ENCODE measurements around the gene FHIT.

Gene FHIT

DNA sequence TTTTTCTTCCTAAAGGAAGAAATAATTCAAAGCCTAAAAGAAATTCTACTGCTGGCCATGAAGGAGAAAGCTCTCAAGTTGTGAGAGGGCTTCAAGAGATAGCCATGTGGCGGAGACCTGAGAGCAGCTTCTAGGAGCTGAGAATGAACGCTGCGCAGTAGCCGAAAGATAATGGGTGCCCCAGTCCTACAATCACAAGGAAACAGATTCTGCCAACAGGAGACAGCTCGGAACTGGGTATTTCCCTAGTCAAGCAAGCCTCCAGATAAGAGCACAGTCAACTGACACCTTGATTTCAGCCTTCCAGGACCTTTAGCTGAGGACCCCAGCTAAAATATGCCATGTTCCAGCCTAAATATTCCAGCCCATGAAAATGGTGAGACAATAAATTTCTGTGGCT lies 824.1 kb downstream of the FHIT start:
- DNase-seq: no peak

DNA sequence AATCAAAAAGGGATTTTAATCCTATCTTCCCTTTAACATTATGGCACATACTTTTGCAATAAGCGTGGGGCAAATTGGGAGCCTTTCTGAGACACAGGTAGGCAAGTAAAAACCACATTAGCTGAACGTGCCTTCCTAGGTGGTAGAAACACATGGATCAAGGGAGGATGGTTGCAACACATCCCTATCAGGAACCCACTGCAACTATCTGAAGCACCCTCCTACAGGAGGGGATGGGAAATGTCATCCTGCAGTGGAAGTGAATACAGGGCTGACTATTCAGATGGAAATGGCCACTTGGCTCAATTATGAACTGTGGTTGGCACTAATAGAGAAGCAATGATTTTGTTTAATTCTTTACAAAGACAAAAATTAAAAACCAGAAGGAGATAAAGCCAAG lies 826.3 kb downstream of the FHIT start:
- no peak for DNase-seq

DNA sequence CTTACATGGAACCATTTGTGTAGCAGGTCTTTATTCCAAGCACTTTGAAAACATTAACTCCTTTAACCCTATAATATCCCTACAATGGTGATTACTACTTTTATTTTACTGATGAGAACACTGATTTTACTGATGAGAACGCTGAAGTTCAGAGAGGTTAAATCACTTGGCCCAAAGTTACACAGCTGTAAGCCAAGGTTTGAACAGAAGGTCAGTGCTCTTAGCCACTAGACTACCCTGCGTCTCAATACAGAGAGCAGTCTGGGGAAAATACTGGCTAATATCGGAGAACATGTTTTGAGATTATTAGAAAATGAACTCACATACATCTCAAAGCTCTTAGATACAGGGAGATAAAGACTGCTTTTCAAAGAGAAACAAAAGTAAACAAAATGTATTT lies 827.2 kb downstream of the FHIT start:
- no peak for DNase-seq

DNA sequence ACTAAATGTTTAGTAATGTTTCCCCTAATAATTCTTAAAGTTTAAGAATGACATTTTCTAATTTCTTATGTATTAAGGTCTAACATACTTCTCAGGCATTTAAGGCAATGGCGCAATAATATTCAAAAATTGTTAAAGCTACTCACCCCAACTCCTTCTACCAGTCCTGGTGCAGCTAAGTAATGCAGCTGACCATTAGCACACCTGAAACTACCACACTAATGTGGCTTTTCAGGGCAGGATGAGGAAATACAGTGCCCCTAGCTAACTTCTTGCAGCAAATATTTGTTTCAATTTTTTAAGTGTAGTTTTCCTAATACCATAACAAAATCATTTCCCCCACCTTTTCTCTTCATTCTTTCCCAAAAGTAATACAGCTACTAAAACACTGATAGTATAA lies 827.7 kb downstream of the FHIT start:
- DNase-seq: no peak

DNA sequence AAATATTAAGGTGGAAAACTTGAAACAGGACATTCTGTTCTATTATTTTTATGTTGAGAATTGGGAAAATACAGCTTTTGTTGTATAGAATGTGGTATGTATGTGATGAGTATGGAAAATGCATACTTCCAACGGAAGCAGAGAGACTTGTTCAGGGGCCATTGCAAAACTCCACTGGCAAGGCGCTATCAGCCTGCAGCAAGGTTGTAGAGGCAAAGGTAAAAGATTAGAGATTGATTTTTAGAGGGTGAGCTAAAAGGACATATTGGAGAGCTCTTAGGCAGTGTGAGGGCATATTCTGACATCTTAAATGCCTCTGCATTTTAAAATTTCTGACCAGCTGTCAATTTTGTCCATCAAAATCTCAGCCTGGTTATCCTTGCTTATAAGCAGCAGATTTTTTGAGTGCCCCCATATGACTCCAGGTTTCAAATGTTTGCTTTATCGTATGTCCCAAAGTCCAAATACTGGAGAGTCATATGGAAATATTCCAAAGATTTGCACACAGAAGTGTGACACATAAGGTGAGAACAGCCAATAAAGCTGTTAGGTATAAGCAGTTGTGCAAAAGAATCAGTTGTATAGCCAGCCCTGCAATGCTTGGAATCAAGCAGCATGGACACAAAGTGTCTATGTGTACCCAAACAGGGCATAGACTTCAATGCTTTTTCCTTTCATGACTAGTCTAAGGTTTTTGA lies 829.4 kb downstream of the FHIT start:
- no peak for DNase-seq

DNA sequence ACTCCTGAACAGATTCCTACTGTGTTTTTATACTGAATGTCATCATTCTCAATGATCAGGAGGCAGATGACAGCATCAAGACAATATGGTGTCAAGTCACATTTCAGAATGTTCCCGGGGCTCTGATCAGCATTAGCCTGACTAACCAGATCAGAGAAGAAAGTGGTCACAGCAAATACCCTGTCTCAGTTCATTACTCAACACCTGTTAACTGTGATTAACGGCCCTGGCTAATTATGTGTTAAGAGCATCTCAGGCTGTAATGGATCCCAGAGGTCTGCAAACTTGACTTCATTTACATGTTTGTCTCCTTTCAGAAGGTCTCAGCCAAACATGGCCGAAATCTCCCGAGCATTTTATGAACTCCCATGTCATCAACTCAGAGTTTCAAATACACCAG lies 833.7 kb downstream of the FHIT start:
- no peak for DNase-seq

DNA sequence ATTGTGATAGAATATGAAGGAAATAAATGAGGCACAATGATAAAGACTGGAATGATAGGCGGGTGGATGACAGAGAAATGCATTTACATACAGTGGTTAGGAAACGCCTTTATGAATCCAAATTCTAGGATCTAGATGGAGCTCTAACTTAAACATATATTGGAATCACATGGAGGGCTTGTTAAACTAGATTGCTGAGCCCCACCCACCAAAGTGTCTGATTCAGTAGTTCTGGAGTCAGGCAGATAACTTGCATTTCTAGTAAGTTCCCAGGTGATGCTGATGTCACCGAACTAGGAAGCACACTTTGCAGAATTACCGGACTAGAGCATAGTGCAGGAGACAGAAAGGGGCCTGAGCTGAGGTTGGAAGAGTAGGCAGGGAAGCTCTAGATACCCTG lies 837.2 kb downstream of the FHIT start:
- DNase-seq: no peak

DNA sequence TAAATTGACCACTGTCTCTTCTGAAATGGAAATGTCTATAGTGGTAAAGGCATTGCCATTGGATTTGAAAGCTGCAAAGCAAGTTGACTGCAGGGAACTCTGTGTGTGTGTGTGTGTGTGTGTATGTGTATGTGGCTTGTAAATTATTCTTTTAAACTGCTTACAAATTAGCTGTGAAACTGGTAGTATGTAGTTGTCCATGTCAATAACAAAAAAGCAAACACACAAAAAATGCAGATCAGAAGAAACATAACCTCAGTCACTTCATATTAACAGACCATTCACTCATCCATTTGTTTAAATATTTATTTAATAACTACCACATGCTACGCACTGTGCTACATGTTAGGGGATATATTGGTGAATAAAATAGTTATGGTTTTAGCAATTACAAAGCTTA lies 837.7 kb downstream of the FHIT start:
- DNase-seq: no peak

DNA sequence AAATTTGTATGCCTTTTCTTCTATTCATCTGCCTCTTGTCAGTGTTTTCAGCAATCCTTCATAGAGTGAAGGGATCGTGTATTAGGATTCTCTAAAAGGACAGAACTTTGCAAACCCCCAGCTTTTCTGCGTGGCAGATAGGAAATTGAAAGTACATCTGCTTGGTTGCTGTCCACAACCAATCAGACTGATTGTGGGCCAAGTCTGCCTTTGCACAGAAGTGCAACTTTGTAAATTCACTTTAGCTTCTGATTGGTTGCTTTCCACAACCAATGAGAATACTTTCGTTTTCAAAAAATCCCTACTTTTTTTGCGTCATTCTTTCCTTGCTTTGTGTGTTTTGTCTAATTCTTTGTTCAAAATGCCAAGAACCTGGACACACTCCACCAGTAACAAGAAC lies 847.4 kb downstream of the FHIT start:
- DNase-seq: no peak

DNA sequence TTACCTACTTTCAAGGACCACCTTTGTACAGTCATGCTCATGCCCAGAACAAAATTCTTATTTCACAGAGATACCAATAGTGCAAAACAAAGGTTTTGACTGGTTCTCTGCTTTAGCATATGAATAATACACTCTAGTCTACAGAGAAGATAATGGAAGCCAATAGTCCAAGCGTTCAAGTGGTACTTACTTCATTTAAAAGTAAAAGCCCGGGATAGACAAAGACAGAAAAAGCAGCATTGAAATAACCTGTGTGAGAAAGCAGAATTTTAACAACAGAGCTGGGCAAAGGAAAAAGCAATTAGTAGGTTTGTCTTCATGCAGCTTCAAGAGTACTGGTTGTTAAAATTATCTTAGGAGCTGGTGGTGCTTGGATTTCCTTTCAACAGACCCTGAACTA lies 848.3 kb downstream of the FHIT start:
- DNase-seq: no peak

DNA sequence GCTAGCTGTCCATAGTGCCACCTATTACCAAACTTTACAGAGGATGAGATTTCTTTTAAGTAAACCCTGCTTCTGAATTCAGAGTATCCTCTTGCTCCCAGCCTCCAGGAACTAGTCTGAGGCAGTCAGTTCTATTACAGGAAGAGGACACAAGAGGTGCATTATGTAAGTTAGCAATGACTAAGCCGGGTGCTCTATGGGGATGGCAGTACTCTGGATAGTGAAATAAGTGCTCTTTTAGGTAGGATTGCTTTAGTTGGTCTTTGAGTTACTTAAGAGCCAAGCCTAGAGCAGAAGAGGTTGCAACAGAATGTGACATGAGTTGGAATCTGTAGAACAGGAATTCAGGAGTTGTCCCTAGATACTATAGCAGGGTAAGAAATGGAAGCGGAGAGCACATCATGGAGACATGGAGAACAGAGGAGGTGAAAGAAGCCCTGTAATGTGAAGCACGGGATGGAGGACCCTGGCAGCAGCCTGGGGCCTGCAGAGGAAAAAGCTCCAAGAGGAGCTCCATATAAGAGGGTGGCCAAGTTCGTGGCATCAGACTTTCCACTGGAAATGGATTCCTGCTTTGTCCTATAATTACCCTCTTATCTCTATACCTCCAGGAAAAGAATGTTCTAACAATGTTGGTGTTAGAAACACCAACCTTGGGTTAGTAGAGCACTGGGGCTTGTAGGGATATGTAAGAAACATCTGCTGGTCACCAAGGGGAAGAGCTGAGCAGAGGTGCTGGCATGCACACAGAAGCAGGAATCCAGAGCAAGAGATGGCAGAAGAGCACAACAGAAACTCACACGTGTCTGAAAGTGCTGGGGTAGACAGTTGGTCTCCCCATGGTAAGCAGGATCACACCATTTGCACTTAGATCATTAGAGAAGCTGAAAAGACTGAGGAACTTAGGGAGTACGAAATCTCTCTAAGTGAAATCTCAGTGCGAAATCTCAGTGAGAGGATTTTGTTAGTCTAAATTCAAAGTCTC lies 851.1 kb downstream of the FHIT start:
- DNase-seq: no peak

DNA sequence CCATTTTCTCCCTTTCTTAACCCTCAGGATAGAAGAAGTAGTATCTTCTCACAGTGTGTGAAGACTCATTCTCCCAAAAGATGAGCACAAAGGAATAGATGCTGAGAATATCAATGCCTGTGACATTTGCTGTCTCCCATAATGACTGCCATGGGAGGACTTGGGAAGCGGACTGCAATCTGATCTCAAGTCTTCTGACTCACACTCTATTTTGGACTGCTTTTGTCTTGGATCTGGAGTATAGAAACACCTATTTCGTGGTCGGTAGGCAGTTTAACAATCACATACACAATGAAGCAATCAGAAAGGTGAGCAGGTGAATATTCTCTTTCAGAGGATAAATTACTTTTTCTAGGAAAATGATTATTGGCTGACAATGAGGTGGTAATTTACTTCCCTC lies 852.0 kb downstream of the FHIT start:
- DNase-seq: peak; percentile 31

DNA sequence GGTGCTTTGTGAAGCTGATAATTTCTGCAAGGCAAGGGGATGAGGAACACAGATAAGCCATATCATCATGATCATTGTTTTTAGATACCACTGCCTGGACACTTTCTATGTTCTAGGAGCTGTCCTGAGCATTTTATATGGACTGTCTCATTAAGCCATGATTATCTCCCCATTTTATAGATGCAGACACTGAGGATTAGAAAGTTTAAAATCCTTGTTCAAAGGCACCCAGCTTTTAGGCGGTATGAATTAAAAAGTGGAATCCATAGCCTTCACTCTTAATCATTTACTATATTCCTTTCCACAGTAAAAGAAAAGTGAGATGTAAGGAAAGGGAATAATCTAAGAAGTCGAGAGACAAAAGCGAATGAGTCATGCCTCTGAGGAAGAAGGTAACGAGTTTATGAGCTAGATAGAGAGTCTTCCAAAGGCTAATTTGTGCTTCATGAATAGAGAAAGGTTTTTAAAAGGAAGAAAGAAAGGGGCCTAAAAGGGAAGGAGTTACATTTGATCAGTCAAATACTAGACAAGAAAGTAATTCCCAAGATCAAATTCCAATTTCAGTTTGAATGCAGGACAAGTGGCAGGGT lies 856.0 kb downstream of the FHIT start:
- DNase-seq: no peak

DNA sequence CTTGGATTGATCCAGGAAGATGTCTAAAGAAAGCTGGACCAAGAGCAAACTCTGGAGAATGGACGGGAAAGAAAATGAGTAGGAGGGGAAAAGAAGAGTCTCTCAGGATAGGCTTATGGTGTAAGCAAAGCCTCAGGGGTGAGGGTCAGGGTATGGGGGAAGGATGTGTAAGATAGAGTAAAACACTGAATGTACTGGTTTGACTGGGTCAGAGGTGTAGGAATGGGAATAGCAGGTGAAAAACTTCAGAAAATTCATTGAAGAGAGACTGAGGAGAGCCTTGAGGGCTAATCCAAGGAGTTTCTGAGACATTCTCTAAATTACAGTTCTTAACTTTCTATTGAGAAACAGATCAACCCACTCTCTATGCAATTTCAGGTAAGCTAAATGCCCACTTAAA lies 857.3 kb downstream of the FHIT start:
- DNase-seq: no peak

DNA sequence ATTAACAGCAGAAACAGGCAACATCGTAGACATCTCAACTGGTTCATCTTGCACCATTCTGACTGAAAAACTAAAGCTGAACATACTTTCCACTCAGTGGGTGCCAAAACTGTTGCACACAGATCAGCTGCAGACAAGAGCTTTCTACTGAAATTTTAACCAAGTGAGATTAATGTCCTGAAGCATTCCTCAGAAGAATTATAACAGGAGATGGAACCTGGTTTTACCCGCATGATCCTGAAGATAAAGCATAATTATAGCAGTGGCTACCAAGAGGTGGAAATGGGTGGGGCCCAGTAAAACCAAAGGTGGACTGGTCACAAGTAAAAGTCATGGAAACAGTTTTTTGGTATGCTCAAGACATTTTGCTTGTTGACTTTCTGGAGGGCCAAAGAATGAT lies 858.8 kb downstream of the FHIT start:
- no peak for DNase-seq

DNA sequence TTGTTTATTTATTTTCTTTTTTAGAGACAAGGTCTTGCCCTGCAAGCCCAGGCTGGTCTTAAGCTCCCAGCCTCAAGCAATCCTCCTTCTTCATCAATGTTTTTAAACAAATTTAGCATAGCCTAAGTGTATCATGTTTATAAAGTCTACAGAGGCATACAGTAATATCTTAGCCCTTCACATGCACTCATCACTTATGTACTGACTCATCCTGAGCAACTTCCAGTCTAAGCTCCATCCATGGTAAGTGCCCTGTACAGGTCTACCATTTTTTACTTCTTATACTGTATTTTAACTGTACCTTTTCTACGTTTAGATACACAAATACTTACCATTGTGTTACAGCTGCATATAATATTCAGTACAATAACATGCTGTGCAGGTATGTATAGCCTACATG lies 860.0 kb downstream of the FHIT start:
- no peak for DNase-seq

DNA sequence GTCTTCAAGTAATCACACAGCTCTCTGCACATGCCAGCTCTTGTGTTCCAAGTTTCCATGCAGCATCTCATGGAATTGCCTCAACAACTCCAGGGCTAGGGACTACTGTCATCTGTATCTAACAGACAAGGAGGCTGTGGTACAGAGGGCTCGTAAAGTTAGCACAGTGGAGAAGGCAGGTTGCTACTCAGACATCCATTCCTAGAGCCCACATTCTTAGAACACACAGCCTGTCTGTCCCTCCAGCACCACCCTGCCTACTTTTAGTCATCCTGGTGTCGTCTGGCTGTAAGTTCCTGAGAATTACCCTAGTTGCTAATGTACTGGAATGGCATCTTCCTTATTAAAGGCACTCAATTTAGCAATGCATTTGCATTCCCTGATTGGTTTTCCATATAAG lies 862.5 kb downstream of the FHIT start:
- no peak for DNase-seq

DNA sequence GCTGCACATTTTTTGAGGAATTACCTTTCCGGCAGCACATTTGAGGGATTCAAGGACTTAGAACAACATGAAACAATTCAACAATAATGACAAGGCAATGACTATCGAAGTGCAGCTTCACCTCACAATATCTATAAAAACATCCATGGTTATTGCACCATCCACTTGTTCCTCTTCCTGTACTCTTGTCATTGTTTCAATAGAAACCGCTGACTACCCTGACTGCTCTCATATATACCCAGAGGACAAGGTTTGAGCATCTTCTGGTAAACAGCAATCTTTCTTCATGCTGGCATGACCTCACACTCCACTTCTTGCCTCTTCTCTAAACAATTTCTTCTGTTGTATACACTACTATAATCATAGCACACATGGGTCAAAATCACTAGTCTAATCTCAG lies 864.9 kb downstream of the FHIT start:
- no peak for DNase-seq

DNA sequence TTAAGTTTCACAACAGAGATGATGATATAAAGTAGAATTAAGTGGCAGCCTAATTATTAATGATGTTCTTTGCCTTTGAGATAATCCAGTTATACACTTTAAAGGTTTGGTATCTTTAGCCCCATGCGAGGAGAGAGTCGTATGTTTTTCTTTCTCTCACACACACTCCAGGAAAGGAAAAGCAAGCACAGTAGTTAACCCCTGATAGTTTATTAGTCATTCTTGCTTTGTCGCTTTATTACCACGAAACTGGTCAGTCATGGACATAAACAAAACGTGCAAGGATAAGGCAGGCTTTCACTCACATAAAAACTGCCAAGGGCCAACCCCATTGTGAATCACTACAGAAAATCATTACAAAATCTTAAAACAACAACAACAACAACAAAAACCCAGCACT lies 866.9 kb downstream of the FHIT start:
- DNase-seq: no peak

DNA sequence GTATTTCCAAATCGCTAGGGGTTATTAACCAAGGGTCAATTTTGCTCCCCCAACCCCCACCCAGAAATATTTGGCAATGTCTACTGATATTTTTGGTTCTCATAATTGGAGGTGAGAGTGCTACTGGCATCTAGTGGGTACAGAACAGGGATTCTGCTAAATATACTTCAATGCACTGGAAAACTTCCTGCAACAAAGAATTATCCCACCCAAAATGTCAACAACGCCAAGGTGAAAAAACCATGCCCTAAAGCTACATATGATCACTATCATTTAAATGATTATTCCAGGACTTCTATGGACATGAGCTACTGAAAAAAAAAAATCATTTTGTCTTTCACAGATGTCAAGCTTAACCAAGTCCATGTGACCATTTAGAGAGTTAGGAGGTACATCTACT lies 867.9 kb downstream of the FHIT start:
- DNase-seq: no peak

DNA sequence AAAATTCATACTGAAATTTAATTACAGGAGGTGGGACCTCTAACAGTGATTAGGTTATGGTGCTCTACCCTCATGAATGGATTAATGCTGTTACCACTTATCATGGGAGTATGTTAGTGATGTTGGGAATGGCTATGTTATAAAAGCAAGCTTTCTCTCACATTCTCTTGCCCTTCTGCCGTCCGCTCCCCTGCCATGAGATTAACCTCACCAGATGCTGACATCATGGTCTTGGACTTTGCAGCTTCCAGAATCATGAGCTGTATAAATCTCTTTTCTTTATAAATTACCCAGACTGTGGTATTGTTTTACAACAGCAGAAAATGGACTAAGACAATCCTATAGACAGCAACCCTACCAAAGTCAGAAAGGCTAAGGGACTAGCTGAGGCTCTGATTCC lies 884.8 kb downstream of the FHIT start:
- no peak for DNase-seq

DNA sequence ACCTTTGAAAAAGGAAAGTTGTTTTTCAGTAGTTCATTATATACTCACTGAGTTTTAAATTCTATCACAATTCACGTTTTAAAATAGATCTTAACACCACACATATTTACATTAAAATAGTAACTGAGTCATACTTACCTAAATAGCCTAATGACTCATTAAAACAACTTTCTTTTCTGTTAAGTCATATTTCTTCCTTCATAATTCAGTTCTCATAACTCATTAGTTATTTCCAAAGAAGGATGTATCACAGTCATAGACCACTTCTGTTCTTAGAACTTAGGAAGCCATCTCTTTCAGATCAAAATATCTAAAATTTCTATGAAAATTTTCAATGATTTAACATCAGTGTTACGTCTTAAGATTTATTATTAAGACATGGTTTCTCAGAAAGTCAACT lies 885.9 kb downstream of the FHIT start:
- DNase-seq: no peak

DNA sequence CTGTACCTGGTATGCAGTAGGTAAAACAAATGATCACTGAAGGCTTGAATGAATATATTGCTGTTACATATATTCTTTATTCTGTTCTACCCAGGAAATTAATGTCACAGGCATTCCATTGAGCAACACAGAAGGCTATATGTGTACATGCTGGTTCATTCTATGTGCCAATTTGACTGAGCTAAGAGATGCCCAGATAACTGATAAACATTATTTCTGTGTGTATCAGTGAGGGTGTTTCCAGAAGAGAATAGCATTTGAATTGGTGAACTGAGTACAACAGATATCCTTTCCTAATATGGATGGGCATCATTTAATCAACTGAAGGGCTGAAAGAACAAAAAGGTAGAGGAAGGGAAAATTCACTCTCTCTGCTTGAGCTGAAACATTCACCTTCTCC lies 886.8 kb downstream of the FHIT start:
- no peak for DNase-seq

DNA sequence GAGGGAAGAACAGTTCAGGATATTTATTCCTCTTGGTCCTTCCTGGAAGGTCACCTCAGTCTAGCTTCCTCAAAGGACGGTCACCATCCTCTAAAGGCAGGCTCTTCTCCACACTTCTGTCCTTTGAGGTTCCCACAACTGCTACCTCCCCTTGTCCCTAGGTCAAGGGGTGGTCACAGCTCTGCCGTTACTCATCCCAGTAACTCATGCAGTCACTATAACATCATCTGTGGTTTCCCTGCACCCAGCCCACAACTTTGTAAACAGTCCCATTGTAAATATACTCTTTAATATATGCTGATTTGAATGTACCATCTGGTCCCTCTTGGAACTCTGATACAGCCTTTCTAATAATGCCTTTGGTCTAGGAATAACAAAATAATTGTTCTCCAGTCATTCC lies 887.4 kb downstream of the FHIT start:
- no peak for DNase-seq
